Duodenal mucosa (tissue), 2 donors: Measurements from ENCODE around the gene ARID5B.

ENCODE experiments used
- H3K27ac ChIP-seq: one replicate; pipeline ENCODE4 v1.7.0; 2013; ENCODE audit warnings: low read depth, low read length
- H3K27me3 ChIP-seq, 2 donors: one replicate each; pipeline ENCODE4 v1.7.0; 2013; ENCODE audit warnings: low read length in 2 of 2, control low read depth in 1 of 2; ENCODE audit not compliant: insufficient read depth in 2 of 2, control insufficient read depth in 1 of 2
- H3K36me3 ChIP-seq, 2 donors: one replicate each; pipeline ENCODE4 v1.7.0; 2013; ENCODE audit warnings: low read length in 2 of 2, control low read depth in 1 of 2; ENCODE audit not compliant: insufficient read depth in 2 of 2, control insufficient read depth in 1 of 2
- H3K4me1 ChIP-seq, 2 donors: one replicate each; pipeline ENCODE4 v1.7.0; 2013; ENCODE audit warnings: low read length in 2 of 2, control low read depth in 1 of 2; ENCODE audit not compliant: insufficient read depth in 2 of 2, control insufficient read depth in 1 of 2
- H3K4me3 ChIP-seq, 2 donors: one replicate each; pipeline ENCODE4 v1.7.0; 2013; ENCODE audit warnings: low read length in 2 of 2, low read depth in 1 of 2
- H3K9ac ChIP-seq, 2 donors: one replicate each; pipeline ENCODE4 v1.7.0; 2013; ENCODE audit warnings: low read length in 2 of 2, low read depth in 1 of 2
- H3K9me3 ChIP-seq, 2 donors: one replicate each; pipeline ENCODE4 v1.7.0; 2013; ENCODE audit warnings: low read length in 2 of 2, control low read depth in 1 of 2; ENCODE audit not compliant: control insufficient read depth in 1 of 2

Gene ARID5B

DNA sequence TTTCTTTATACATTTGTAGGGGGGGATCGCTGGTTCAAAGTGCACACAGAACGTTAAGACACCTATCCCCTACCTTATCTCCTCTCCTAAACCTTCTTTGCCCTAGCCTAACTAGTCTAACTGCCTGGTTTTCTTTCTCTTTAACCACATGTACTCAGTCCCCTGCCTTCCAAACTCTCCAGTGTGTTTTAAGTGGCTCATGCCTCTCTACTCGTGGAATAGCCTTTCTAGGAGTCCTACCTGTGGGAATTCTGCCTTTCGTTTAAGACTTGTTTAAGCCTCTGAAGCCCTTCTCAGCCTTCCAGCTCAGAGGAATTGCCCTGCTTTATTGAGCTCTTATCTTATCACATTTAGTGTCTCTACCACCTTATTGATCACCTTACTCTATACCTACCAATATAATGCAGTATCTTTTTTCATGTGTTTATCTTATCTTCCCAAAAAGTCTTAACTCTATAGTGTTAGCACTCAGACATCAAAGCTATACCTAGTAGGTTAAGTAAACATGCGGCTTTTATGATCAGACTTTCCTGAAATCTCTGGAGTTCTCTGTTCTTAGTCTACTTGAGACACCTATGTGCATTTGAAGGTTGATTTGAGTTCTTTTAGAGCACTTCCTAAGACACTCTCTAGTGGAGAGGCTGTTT, 50.7 kb downstream of the ARID5B start:
- Histone ChIP-seq H3K9me3 (no peaks in the 10 kb centered on the region), H3K36me3 (peaks cover 4 to 11% of the 10 kb centered on the region in 2 donors), H3K27ac (no peak overlapping the region), H3K4me1 (peaks cover 17 to 29% of the 10 kb centered on the region in 2 donors), H3K4me3 (no peak overlapping the region), H3K9ac (no peak overlapping the region), H3K27me3 (no peaks in the 10 kb centered on the region)

GRCh38 chr10:61953183-61953582, 51.7 kb downstream of the ARID5B start:
- no peak overlapping the region for H3K27ac ChIP-seq
- peaks cover 4 to 6% of the 10 kb centered on the region in 2 donors for H3K36me3 ChIP-seq
- H3K4me3 ChIP-seq = no peak overlapping the region
- H3K27me3 ChIP-seq = no peaks in the 10 kb centered on the region
- peaks cover 17 to 29% of the 10 kb centered on the region in 2 donors for H3K4me1 ChIP-seq
- H3K9ac ChIP-seq = no peak overlapping the region
- no peaks in the 10 kb centered on the region for H3K9me3 ChIP-seq

DNA sequence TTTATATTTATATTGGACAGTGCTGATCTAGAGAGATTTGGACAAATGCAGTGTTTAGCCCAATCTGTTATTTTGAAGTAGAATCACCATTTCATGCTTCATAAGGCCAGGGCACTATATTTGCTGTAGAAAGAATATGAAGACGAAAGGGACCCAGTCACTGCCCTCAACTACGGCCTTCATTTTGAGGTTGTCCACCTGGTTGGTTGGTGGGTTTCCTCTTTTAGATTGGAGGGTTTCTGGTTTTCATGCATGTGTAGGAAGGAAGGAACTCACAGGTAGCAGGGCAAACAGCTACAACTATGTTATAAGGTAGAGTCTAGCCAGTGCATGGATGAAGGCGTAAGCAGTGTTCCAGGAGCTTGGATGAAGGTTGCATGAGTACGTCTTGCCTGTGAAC, 56.3 kb downstream of the ARID5B start:
- H3K9ac ChIP-seq = no peak overlapping the region
- H3K4me1 ChIP-seq = peaks cover 4 to 26% of the 10 kb centered on the region in 2 donors
- H3K36me3 ChIP-seq = peaks cover 3 to 4% of the 10 kb centered on the region in 2 donors
- no peaks in the 10 kb centered on the region for H3K9me3 ChIP-seq
- H3K4me3 ChIP-seq = no peak overlapping the region
- H3K27ac ChIP-seq = no peak overlapping the region
- H3K27me3 ChIP-seq = no peaks in the 10 kb centered on the region

- no peak overlapping the region for H3K27ac ChIP-seq
- peaks cover 3 to 4% of the 10 kb centered on the region in 2 donors for H3K36me3 ChIP-seq
- no peak overlapping the region for H3K9ac ChIP-seq
These were observed 56.8 kb downstream of the ARID5B start for GRCh38 chr10:61958311-61958710.

DNA sequence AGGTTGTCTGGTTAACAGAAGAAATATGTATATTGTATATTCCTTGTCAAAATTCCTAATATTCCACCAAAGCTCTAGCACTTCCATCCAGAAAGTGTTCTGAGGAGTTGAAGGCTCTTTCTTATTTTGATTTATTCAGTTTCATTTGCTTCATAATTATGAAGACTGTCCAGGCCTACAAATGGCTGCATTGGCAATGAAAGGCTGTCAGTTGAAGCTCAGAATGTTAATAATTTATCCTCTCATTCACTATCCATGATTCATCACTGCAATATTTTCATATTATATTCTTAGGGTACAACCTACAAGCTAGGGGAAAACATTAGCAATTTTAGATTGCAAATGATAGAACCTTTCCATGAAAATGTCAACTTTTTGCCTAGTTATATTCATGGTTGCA, 57.3 kb downstream of the ARID5B start:
- H3K27ac ChIP-seq = no peak overlapping the region
- H3K36me3 ChIP-seq = peaks cover 0 to 4% of the 10 kb centered on the region in 2 donors
- no peak overlapping the region for H3K4me3 ChIP-seq
- peaks cover 10 to 25% of the 10 kb centered on the region in 2 donors for H3K4me1 ChIP-seq
- no peaks in the 10 kb centered on the region for H3K27me3 ChIP-seq
- H3K9me3 ChIP-seq = no peaks in the 10 kb centered on the region
- no peak overlapping the region for H3K9ac ChIP-seq

More at GRCh38 chr10:61958311-61958710, 56.8 kb downstream of the ARID5B start:
- H3K4me3 ChIP-seq = no peak overlapping the region
- no peaks in the 10 kb centered on the region for H3K9me3 ChIP-seq
- peaks cover 5 to 25% of the 10 kb centered on the region in 2 donors for H3K4me1 ChIP-seq
- H3K27me3 ChIP-seq = no peaks in the 10 kb centered on the region

- H3K4me3 ChIP-seq = no peak overlapping the region
- H3K27me3 ChIP-seq = no peaks in the 10 kb centered on the region
- H3K9ac ChIP-seq = no peak overlapping the region
- H3K36me3 ChIP-seq = peaks cover 0 to 4% of the 10 kb centered on the region in 2 donors
- peaks cover 17 to 35% of the 10 kb centered on the region in 2 donors for H3K4me1 ChIP-seq
- H3K9me3 ChIP-seq = no peaks in the 10 kb centered on the region
- no peak overlapping the region for H3K27ac ChIP-seq
These were observed 58.3 kb downstream of the ARID5B start for GRCh38 chr10:61959814-61960213.

DNA sequence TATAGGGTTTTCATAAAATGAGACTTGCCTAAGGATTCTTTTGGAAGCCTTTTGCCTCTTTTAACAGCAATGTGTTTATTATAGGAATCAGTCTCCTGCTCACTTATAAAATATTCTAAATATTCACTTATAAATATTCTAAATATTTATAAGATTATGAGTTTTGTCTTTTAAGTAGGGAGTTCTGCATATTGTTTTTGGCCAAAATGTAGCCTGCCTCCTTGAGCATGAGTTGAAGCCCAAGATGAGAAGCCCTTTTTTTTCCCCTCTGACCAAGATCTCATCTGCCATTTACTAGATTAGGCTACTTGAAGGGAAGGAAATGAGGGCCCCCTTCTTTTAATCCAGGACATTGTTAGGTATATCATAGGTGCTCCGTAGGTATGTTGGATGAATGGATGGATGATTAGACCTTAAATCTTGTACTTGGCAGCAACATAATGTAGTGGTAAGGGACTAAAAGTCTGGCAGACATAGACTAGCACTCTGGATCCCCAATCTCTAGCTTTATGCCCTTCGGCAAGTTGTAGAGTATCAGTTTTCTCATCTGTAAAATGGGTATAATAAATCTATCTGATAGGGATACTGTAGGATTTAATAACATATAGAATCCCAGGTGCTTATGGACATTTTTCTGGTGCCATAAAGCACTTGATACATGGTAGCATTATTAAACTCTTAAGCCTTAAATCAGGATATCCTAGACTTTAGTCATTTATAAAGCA, 59.1 kb downstream of the ARID5B start:
- H3K9ac ChIP-seq = no peak overlapping the region
- H3K4me3 ChIP-seq = no peak overlapping the region
- H3K9me3 ChIP-seq = no peaks in the 10 kb centered on the region
- H3K36me3 ChIP-seq = peaks cover 0 to 4% of the 10 kb centered on the region in 2 donors
- H3K27ac ChIP-seq = no peak overlapping the region
- no peaks in the 10 kb centered on the region for H3K27me3 ChIP-seq
- peaks cover 20 to 40% of the 10 kb centered on the region in 2 donors for H3K4me1 ChIP-seq

DNA sequence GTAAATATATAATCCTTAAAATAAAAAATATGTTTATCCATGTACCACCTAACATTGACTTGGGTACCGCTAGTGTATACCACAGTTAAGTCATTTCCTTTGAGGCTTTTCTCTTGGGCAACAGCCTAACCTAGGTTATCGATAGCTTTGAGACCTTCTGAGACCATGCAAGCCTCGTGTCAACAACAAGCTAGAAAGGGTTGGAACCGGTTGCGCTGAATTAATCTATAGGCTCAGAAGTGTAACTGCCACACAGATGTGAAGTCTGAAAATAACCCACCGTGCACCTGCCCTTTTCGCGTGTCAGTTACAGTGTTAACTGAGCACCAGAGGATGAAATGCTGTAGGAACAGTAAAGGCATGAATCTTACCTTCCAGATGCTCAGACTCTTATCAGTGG, 59.8 kb downstream of the ARID5B start:
- H3K4me3 ChIP-seq = no peak overlapping the region
- peaks cover 20 to 47% of the 10 kb centered on the region in 2 donors for H3K4me1 ChIP-seq
- H3K27me3 ChIP-seq = no peaks in the 10 kb centered on the region
- no peak overlapping the region for H3K27ac ChIP-seq
- H3K9ac ChIP-seq = no peak overlapping the region
- H3K36me3 ChIP-seq = peaks cover 0 to under 1% of the 10 kb centered on the region in 2 donors
- H3K9me3 ChIP-seq = no peaks in the 10 kb centered on the region

- Histone ChIP-seq H3K4me3 (no peak overlapping the region), H3K36me3 (no peaks in the 10 kb centered on the region), H3K27me3 (no peaks in the 10 kb centered on the region), H3K4me1 (peaks cover 20 to 59% of the 10 kb centered on the region in 2 donors), H3K9ac (no peak overlapping the region), H3K9me3 (no peaks in the 10 kb centered on the region), H3K27ac (no peak overlapping the region)
These were observed 61.5 kb downstream of the ARID5B start for GRCh38 chr10:61962971-61963370.

- H3K4me1 ChIP-seq = peaks cover 20 to 59% of the 10 kb centered on the region in 2 donors
- H3K27ac ChIP-seq = no peak overlapping the region
- H3K9ac ChIP-seq = peak overlapping the region in 1 of 2 donors; percentile 29
- no peaks in the 10 kb centered on the region for H3K27me3 ChIP-seq
- peak overlapping the region in 1 of 2 donors; percentile 48 for H3K4me3 ChIP-seq
- no peaks in the 10 kb centered on the region for H3K36me3 ChIP-seq
- H3K9me3 ChIP-seq = no peaks in the 10 kb centered on the region
These were observed 62.2 kb downstream of the ARID5B start for GRCh38 chr10:61963669-61964058.
